COLO668 (cell line): ENCODE results near the gene TMX1.
"Not testable (repeated sequence)": the region's sequence is repeated elsewhere in the genome, so short reads cannot be mapped to it uniquely, and the experiment has no call there.

Experiments used
- DNase-seq: peaks from one replicate; lab custom pipeline; 2025; ENCODE audit not compliant: unreplicated experiment; lab: John Stamatoyannopoulos, UW

TMX1 gene, protein sequence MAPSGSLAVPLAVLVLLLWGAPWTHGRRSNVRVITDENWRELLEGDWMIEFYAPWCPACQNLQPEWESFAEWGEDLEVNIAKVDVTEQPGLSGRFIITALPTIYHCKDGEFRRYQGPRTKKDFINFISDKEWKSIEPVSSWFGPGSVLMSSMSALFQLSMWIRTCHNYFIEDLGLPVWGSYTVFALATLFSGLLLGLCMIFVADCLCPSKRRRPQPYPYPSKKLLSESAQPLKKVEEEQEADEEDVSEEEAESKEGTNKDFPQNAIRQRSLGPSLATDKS

DNA sequence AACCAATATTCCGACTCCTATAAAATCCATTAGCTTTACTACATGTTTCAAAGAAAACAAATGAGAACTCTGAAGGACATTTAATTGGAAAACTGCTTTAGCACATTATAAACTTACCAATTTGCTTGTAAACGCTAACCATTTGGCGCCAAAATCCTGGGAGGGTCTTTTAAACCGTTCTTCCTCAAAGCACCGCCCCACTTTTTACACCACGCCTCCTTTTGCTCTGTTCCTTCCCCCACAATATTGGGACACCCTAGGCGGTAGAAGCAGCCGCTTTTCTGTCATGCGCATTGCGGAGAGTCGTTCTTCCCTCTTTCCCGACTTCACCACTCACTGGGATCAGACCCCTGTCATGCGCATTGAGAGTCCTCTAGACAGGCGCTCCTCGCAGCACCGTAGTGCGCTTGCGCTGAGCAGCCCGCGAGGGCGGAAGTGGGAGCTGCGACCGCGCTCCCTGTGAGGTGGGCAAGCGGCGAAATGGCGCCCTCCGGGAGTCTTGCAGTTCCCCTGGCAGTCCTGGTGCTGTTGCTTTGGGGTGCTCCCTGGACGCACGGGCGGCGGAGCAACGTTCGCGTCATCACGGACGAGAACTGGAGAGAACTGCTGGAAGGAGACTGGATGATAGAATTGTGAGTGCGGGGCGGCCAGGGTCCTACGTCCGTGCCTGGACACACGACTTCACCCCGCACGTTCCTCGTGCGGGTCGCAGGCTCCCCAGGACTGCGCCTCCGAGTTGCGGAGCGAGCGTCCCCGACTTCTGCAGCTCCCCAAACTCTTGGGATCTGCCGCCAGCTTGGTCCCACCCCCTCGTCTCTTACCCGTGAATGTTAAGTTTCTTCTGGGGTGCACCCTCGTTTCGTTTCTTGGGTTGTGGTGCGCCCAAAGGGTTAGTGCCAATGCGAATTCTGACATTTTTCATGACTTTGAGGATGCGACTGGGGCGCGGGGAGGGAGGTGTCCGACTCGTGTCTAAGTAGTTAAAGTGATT, at the start of gene TMX1:
Gene TMX1, plus strand, starts transcription at position 435 of the 991 bp plus-strand sequence. Its CDS starts 46 bp downstream, at position 481.
- DNase-seq = peak; percentile 98

DNA sequence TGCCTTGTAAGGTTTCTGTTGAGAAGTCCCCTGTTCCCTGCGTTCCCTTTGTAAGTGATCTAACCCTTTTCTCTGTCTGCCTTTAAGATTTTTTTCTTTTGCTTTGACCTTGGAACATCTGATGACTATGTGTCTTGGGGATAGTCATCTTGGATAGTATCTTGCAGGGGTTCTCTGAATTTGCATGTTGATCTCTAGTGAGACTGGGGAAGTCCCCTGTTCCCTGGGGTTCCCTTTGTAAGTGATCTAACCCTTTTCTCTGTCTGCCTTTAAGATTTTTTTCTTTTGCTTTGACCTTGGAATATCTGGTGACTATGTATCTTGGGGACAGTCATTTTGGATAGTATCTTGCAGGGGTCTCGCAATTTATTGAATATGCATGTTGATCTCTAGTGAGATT, 38.2 kb upstream of the TMX1 start:
- DNase-seq = no peak

DNA sequence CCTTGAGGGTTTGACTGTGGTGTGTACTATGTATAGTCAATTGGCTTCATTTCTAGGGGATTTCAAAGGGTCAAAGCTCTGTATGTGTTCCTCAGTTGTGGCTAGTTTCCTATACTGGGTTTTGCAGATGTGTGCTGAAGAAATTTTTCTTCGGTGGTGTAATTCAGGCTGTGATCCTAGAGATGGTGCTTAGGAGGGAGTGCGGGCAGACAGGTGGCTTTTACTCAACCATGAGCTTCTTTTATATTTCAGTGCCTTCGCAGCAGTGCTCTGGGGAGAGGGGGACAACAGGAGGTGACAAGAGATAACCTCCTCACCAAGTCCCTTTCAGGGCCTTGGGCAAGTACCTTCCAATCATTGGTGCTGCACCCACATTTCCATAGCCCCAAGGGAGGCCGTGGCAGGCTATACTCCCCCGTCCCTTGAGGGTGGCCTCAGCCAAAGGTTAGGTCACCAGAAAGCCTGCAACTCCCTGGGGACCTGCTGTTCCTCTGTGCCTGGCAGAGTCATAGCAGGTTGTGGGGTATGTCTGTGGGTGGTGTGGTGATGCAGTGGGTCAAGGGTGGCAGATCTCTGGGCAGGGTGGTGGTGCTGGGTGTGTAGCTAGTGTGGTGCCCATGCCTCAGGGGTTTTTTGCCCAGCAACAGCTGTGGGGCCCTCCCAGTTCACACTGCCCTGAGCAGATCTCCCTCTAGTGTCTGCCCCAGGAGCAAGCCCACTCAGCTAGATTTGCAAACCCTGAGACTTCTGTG, 37.0 kb upstream of the TMX1 start:
- DNase-seq = no peak

DNA sequence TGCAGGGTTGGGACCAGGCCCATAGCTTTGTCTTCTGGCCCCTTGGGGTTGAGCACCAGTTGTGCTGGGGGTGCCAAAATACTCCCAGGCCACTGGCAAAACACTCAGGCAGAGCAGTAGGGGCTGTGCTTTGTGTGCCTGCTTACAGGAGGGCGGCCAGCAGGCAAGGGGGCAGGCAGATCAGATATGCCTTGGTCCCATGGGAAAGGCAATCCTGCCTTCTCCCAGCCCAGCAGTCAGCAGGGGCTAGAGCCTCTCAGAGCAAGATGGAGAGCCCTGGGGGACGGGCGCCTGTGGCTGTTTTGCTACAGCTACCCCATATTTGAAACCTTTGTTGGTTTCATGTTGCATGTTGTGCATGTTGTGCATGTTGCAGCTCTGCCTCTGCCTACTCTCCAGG, 36.2 kb upstream of the TMX1 start:
- no peak for DNase-seq

DNA sequence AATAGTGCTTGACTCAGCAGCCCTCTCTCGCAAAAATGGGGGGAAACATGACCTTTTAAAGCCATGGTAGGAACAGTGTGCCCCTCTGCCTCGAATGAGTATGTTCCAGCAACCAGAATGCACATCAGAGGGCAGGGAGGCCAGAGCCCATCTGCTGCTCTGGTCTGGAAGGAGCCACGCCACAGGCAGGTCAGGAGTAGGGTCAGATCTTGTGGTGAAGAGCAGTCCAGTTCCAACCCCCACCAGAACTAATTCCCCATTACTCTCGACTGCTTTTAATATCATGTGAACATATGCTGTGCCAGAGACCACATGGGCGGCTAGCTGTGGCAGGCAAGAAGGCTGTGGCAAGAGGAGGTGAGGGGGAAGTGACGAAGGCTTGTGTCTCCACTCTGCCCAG, 34.6 kb upstream of the TMX1 start:
- DNase-seq = no peak

DNA sequence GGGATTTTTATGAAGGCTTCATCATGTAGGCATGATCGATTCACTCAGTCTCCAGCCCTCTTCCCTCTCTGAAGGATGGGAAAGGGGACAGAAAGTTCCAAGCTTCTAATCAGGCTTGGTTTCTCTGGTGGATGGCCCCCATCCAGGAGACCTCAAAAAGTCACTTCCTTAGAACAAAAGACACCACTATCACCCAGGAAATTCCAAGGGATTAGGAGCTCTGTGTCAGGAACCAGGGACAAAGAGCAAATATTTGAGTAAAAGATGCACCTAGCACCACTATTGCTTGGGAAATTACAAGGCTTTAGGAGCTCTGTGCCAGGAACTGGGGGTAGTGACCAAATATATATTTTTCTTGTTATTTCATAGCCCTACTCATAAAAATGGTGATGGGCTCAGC, 33.6 kb upstream of the TMX1 start:
- no peak for DNase-seq

DNA sequence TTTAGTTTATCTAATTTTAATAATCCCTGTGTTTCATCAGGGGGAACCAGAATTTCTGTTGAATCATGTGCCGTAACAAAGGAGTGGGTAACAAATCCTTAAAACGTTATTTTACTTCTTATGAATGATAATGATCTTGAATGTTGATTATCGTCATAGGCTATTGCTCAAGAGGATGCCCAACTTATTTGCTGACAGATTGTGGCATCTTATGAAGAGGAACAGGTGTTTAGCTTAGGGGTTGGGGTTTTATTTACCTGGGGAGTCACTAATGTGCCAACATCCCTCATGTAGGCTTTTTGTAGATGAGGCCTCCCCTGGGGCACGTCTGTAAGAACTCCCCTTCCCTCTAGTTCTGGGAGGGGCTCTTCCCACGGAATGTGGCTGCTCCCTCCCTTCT, 32.4 kb upstream of the TMX1 start:
- DNase-seq = no peak

DNA sequence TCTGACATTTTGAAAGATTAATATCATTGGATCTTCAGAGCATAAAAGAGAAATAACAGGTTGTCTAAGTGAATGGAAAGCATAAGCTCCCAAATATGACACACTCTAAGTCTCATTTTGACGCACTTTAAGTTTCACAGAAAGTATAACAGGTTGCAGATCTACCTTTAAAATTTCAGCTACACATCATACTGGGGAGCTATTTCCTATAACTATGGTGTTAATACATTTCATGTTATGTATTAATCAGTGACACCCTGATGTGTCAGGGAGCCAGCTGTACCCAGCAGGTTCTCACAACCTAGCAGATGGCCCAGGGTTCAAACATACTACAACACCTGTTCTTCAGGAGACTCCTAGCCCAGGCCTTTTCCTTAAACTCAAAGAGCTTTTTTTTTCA, 31.1 kb upstream of the TMX1 start:
- DNase-seq = peak; percentile 75

DNA sequence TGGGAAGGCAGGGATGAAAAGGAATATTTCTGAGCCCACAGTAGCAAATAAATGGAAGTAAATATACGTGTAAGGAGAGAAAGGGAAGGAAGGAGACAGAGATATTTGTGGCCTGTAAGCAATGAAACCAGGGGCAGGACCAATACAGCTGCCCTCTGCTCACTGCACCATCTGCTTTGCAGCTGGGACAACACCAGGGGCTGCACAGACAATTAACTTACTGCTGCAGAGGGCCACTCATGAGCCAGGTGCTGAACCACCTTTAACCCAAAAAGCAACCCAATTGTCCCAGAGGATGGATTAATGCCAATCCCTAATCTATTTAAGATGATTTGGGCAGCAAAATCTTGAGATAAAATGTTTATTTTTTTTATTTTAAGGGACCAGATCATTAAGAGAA, 30.6 kb upstream of the TMX1 start:
- DNase-seq = peak; percentile 93

DNA sequence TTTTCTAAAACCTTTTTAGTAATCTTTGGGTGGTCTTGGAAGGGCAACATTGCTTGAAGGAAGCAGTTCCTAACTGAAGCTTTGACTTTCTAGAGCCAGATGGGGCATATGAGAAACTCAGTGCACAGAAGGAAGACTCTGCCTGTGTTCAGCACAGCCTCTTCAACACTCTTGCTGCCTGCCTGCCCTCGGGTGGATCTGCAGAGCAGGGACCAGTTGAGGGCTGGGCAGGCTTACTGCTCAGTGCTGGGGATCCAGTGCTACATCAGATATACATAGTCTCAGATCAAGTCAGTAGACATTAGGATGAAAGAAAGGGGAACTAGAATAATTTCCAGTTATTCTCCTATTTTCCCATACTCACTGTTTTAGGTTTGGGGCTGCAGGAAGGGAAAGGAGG, 29.5 kb upstream of the TMX1 start:
- DNase-seq = peak; percentile 36

DNA sequence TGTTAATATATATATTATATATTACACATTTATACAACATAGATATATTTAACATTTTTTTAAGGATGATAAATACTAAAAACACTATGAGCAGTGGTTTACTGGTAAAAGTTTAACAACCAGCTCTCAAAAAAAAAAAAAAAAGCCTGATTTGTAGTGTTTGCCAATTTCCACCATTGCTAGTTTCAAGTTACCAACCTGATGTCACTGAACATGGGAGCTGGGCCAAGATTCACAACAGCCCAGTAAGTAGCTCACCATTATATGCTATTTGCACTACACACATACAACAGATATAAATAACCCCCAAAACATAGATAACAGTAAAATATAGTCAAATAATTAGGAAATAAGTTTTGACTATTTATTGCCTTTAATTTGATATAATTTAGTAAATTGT, 28.9 kb upstream of the TMX1 start:
- DNase-seq = peak; percentile 68

DNA sequence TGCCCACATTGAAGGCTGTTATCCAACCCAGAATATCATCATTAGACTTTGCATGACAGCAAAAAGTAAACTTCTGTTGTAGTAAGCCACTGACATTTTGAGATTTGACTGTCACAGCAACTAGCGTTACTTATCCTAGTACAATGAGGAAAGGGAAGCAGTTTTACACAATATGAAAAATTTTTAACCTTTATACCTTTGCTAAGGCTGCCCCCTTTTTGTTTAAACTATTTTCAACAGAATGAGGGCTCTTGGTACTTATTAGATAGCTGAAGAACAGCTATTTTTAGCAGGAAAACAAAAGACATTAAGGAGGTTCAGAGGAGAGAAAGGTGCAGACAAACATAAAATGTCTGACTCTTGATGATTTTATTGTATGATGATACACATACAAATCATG, 23.4 kb upstream of the TMX1 start:
- no peak for DNase-seq

DNA sequence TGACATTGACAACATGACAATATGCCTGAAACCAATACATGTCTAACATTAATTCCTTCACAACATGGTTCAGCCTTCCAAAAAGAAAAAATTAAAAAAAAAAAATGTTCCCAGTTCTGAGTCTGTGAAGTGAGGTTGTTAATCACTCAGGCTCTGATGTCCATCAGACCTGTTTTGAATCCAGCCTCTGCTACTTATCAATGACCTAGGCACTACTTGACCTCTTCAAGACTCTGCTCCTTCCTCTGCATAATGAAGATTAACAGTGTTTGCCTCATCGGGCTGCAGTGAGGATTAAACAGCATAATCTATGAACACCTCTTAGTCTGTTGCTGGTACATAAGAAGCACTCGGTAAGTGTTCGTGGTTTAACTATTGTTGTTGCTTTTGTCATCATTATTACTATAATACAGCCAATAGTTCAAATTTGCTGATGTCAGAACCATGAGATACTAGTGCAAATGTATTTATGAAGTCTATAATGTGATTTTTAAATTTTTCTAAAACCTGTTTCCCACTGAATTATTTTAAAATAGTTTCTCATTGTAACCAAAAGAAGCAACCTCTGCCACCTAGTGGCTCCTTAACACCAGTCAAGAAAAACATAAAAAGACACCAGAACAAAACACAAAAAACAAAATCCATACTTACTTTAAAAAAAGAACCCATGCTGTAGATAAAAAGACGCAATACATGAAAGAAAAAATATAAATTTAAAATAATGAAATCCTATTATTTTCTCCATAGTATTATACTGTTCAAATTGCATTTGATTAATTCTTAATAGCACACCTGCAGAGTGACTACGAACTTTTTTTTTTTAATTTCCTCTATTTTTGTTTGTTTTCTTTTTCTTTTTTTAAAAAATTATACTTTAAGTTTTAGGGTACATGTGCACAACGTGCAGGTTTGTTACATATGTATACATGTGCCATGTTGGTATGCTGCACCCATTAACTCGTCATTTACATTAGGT, 20.3 kb upstream of the TMX1 start:
- DNase-seq = no peak

DNA sequence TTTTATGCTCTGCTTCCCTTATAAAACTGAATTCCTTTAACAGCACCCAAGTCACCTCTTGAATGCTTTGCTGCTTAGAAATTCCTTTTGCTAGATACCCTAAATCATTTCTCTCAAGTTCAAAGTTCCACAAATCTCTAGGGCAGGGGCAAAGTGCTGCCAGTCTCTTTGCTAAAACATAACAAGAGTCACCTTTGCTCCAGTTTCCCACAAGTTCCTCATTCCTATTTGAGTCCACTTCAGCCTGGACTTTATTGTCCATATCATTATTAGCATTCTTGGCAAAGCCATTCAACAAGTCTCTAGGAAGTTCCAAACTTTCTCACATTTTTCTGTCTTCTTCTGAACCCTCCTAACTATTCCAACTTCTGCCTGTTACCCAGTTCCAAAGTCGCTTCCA, 16.6 kb upstream of the TMX1 start:
- DNase-seq = not testable (repeated sequence)

DNA sequence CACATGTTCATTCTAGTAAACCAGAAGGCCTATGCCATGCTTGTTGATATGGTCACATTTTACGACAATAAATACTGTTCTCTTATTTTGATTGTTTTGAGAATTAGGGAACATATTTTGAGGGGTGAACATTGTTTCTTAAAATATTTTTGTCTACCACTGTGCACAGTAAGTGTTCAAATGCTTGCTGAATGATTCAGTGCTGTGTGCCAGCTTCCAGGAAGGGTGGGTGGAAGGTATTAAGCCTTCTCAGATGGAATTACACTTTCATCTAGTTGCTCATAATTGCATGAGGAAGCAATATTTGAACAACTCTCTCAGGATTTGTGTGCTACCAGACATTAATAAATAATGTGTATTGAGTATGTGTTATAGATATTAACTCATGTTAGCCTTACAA, 15.5 kb upstream of the TMX1 start:
- no peak for DNase-seq

DNA sequence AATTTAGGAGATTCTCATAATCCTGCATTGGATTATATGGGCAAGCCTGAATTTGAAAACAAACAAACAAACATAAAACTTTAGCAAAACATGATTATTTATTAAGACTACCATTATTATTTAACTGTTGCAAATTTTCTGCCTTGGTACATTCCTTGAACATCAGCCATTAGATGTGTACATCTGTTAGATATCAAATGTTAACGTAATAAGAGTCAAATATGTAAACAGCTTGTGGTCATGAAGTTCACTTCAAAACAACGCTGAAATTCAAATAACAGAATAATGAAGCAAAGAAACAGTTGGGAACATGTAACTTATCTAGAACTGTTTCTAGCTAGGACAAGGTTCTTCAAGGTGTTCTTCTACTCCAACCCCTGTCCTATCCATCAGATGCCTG, 14.3 kb upstream of the TMX1 start:
- no peak for DNase-seq

DNA sequence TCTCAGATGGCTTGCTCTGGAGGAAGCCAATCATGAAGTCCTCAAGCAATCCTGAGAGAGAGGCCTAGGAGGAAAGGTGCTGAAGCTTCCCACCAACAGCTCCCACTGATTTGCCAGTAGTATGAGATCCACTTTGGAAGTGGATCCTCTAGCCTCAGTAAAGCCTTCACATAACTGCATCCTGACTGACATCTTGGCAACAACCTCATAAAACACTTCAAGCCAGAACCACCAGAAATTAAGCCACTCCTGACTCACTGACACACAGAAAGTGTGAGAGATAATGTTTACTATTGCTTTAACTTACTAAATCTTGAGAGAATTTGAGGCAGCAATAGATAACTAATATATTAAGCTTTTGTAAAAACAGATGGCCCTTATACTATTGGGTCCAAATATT, 11.7 kb upstream of the TMX1 start:
- no peak for DNase-seq

DNA sequence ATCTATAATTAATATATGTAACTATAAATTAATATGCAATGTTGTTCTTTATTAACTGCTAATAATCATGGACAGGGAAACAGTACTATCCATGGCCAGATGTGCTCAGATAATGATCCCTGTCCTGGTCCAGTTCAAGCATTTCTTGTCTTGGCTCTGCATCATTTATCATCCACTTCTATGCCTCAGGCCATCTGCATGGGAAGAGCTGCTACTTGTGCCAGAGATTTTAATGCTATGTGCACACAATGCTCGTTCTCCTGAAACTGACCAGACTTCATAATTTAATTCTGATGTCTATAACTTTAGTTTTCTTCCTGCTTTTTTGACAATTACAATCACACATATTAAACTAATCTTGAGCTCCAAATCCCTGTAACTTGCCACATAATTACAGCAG, 11.2 kb upstream of the TMX1 start:
- DNase-seq = no peak

DNA sequence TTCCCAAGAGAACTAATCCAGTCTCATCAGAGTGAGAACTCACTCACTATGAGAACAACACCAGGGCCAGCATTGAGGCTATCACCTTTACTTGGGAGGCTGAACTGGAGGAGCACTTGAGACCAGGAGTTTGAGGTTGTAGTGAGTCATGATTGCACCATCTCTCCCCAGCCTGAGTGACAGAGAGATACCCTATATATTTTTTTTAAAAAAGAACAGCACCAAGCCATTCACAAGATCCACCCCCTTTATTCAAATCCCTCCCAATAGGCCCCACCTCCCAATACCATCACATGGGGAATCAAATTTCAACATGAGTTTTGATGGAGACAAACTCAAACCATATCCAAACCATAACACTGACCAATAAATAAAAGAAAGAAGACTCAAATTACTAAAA, 3.7 kb upstream of the TMX1 start:
- no peak for DNase-seq

DNA sequence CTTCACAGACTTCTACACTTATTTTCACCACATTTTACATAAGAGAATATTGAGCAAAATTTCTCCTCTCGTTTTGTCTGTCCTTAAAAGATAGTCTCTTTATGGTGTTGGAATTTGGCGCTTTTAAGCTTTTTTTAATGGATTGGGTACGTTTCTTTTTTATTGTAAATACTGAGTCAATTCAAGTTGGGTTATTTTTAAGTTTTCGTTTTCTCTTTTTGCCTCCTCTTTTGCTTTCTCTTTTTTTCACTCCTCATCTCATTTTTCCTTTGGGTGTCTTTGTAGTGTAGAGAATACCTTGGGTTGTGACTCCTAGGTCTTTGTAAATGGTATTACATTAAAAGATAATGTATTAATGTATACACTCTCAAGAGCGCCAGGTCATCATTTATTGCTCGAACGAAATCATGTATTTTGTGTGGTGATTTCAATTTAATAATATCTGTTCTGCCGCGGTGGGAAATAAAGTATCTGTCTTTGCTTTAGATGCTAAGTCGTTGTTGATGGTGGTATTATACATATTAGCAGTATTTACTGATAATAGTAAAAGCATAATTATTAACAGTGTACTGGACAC, 845 bp downstream of the TMX1 start:
- no peak for DNase-seq
